GM12878 (cell line): ENCODE data around the gene MRAP2. TPM values are rescaled to one million over a fixed set of nuclear protein-coding genes. Genes with fewer than 3 reads are reported as not detected.

Source experiments
- ETV6 ChIP-seq, 2 experiments: fragments of 450-650 bp in 1 of 2; IDR thresholded peaks in 1 of 2; conservative IDR thresholded peaks in 1 of 2; 2 replicates each; pipeline ENCODE4 v1.6.1; 2014; ENCODE audit warnings: antibody characterized with exemption in 1 of 2, borderline replicate concordance in 1 of 2, low read depth in 1 of 2, mild to moderate bottlenecking in 1 of 2, moderate library complexity in 1 of 2
- NR2C1 ChIP-seq: fragments of 450-650 bp; IDR thresholded peaks from 2 replicates; pipeline ENCODE4 v1.6.1; 2017; ENCODE audit warnings: antibody characterized with exemption, mild to moderate bottlenecking, moderate library complexity
- polyA plus RNA-seq, 11 experiments: library from polyadenylated mRNA; depleted of rRNA in 4 of 11; unstranded in 6 of 11; stranded (reverse) in 5 of 11; fragments of >200 nt; fragmentation: Nextera tagmentation in 4 of 11; fragmentation: Illumina TruSeq in 1 of 11; extraction: Ambion mirVana in 4 of 11; extraction: Trizol in 1 of 11; gene quantifications; 1 replicate in 1 of 11; 2 replicates in 10 of 11; pipeline versions ENCODE4 v1.2.1 to v1.2.3, GENCODE V29; 2011 to 2016; ENCODE audit warnings: inconsistent platforms in 2 of 11, missing spikeins in 2 of 11, low read depth in 1 of 11
- total RNA-seq, 4 experiments: library from RNA; depleted of rRNA in 3 of 4; stranded (reverse); fragments of >200 nt in 3 of 4; fragmentation: Illumina TruSeq in 1 of 4; extraction: Trizol in 1 of 4; gene quantifications; 2 replicates each; pipeline versions ENCODE4 v1.2.1 to v1.2.3, GENCODE V29; 2013 to 2021
- TF ChIP-seq, protein P1 (sequence below): IDR thresholded peaks from 2 replicates; pipeline ENCODE4 v1.6.1; 2011; ENCODE audit warnings: mild to moderate bottlenecking, low read depth, low read length, moderate library complexity; ENCODE audit not compliant: insufficient replicate concordance
- TF ChIP-seq, protein P2 (sequence below): fragments of 450-650 bp; IDR thresholded peaks from 2 replicates; pipeline ENCODE4 v1.6.1; 2017; ENCODE audit warnings: low read depth, mild to moderate bottlenecking, moderate library complexity
- TF ChIP-seq, protein P3 (sequence below): IDR thresholded peaks from 2 replicates; pipeline ENCODE4 v1.6.1; 2012; ENCODE audit warnings: improper control_type of control experiment, low read depth, low read length; ENCODE audit not compliant: insufficient replicate concordance
- TF ChIP-seq, protein P4 (sequence below): fragments of 450-650 bp; formaldehyde crosslinking; IDR thresholded peaks from 2 replicates; pipeline ENCODE4 v1.4.0; 2020; ENCODE audit warnings: mild to moderate bottlenecking, moderate library complexity
- TF ChIP-seq, protein P5 (sequence below): fragments of 450-650 bp; conservative IDR thresholded peaks from 2 replicates; pipeline ENCODE4 v1.6.1; 2017; ENCODE audit warnings: mild to moderate bottlenecking, moderate library complexity
- TF ChIP-seq, protein P6 (sequence below): fragments of 450-650 bp; IDR thresholded peaks from 2 replicates; pipeline ENCODE4 v1.6.1; 2014; ENCODE audit warnings: mild to moderate bottlenecking
- TF ChIP-seq, protein P7 (sequence below): fragments of 450-650 bp; IDR thresholded peaks from 2 replicates; pipeline ENCODE4 v1.6.1; 2018; ENCODE audit warnings: borderline replicate concordance, mild to moderate bottlenecking; ENCODE audit not compliant: partially characterized antibody

The MRAP2 gene
- total and polyA plus RNA-seq, 10 of the 15 experiments (the other 5 are each of a cell fraction or from before 2014, with no cell fraction given): not detected

DNA sequence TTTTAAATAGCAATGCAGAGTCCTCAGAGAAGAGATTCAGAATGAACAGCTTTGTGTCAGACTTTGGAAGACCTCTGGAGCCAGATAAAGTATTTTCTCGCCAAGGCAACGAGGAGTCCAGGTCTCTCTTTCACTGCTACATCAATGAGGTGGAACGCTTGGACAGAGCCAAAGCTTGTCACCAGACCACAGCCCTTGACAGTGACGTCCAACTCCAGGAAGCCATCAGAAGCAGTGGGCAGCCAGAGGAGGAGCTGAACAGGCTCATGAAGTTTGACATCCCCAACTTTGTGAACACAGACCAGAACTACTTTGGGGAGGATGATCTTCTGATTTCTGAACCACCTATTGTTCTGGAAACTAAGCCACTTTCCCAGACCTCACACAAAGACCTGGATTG lies 55.5 kb downstream of the MRAP2 start (continued):
- TF ChIP-seq ETV6 (conservative IDR thresholded peaks at IDR 0.05 in 1 of 2, IDR thresholded peaks at IDR 0.05 in 1 of 2; ENCODE audit: borderline replicate concordance in 1 of 2, low read depth in 1 of 2): no peak
- TF ChIP-seq, protein P1, sequence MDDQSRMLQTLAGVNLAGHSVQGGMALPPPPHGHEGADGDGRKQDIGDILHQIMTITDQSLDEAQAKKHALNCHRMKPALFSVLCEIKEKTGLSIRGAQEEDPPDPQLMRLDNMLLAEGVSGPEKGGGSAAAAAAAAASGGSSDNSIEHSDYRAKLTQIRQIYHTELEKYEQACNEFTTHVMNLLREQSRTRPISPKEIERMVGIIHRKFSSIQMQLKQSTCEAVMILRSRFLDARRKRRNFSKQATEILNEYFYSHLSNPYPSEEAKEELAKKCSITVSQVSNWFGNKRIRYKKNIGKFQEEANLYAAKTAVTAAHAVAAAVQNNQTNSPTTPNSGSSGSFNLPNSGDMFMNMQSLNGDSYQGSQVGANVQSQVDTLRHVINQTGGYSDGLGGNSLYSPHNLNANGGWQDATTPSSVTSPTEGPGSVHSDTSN: no peak
- TF ChIP-seq, protein P2, sequence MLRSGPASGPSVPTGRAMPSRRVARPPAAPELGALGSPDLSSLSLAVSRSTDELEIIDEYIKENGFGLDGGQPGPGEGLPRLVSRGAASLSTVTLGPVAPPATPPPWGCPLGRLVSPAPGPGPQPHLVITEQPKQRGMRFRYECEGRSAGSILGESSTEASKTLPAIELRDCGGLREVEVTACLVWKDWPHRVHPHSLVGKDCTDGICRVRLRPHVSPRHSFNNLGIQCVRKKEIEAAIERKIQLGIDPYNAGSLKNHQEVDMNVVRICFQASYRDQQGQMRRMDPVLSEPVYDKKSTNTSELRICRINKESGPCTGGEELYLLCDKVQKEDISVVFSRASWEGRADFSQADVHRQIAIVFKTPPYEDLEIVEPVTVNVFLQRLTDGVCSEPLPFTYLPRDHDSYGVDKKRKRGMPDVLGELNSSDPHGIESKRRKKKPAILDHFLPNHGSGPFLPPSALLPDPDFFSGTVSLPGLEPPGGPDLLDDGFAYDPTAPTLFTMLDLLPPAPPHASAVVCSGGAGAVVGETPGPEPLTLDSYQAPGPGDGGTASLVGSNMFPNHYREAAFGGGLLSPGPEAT: no peak
- TF ChIP-seq, protein P3, sequence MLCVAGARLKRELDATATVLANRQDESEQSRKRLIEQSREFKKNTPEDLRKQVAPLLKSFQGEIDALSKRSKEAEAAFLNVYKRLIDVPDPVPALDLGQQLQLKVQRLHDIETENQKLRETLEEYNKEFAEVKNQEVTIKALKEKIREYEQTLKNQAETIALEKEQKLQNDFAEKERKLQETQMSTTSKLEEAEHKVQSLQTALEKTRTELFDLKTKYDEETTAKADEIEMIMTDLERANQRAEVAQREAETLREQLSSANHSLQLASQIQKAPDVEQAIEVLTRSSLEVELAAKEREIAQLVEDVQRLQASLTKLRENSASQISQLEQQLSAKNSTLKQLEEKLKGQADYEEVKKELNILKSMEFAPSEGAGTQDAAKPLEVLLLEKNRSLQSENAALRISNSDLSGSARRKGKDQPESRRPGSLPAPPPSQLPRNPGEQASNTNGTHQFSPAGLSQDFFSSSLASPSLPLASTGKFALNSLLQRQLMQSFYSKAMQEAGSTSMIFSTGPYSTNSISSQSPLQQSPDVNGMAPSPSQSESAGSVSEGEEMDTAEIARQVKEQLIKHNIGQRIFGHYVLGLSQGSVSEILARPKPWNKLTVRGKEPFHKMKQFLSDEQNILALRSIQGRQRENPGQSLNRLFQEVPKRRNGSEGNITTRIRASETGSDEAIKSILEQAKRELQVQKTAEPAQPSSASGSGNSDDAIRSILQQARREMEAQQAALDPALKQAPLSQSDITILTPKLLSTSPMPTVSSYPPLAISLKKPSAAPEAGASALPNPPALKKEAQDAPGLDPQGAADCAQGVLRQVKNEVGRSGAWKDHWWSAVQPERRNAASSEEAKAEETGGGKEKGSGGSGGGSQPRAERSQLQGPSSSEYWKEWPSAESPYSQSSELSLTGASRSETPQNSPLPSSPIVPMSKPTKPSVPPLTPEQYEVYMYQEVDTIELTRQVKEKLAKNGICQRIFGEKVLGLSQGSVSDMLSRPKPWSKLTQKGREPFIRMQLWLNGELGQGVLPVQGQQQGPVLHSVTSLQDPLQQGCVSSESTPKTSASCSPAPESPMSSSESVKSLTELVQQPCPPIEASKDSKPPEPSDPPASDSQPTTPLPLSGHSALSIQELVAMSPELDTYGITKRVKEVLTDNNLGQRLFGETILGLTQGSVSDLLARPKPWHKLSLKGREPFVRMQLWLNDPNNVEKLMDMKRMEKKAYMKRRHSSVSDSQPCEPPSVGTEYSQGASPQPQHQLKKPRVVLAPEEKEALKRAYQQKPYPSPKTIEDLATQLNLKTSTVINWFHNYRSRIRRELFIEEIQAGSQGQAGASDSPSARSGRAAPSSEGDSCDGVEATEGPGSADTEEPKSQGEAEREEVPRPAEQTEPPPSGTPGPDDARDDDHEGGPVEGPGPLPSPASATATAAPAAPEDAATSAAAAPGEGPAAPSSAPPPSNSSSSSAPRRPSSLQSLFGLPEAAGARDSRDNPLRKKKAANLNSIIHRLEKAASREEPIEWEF: no peak
- TF ChIP-seq, protein P4, sequence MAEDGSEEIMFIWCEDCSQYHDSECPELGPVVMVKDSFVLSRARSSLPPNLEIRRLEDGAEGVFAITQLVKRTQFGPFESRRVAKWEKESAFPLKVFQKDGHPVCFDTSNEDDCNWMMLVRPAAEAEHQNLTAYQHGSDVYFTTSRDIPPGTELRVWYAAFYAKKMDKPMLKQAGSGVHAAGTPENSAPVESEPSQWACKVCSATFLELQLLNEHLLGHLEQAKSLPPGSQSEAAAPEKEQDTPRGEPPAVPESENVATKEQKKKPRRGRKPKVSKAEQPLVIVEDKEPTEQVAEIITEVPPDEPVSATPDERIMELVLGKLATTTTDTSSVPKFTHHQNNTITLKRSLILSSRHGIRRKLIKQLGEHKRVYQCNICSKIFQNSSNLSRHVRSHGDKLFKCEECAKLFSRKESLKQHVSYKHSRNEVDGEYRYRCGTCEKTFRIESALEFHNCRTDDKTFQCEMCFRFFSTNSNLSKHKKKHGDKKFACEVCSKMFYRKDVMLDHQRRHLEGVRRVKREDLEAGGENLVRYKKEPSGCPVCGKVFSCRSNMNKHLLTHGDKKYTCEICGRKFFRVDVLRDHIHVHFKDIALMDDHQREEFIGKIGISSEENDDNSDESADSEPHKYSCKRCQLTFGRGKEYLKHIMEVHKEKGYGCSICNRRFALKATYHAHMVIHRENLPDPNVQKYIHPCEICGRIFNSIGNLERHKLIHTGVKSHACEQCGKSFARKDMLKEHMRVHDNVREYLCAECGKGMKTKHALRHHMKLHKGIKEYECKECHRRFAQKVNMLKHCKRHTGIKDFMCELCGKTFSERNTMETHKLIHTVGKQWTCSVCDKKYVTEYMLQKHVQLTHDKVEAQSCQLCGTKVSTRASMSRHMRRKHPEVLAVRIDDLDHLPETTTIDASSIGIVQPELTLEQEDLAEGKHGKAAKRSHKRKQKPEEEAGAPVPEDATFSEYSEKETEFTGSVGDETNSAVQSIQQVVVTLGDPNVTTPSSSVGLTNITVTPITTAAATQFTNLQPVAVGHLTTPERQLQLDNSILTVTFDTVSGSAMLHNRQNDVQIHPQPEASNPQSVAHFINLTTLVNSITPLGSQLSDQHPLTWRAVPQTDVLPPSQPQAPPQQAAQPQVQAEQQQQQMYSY (CRISPR knock-in tag): no peak
- TF ChIP-seq, protein P5, sequence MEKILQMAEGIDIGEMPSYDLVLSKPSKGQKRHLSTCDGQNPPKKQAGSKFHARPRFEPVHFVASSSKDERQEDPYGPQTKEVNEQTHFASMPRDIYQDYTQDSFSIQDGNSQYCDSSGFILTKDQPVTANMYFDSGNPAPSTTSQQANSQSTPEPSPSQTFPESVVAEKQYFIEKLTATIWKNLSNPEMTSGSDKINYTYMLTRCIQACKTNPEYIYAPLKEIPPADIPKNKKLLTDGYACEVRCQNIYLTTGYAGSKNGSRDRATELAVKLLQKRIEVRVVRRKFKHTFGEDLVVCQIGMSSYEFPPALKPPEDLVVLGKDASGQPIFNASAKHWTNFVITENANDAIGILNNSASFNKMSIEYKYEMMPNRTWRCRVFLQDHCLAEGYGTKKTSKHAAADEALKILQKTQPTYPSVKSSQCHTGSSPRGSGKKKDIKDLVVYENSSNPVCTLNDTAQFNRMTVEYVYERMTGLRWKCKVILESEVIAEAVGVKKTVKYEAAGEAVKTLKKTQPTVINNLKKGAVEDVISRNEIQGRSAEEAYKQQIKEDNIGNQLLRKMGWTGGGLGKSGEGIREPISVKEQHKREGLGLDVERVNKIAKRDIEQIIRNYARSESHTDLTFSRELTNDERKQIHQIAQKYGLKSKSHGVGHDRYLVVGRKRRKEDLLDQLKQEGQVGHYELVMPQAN: no peak
- TF ChIP-seq, protein P6, sequence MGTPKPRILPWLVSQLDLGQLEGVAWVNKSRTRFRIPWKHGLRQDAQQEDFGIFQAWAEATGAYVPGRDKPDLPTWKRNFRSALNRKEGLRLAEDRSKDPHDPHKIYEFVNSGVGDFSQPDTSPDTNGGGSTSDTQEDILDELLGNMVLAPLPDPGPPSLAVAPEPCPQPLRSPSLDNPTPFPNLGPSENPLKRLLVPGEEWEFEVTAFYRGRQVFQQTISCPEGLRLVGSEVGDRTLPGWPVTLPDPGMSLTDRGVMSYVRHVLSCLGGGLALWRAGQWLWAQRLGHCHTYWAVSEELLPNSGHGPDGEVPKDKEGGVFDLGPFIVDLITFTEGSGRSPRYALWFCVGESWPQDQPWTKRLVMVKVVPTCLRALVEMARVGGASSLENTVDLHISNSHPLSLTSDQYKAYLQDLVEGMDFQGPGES: no peak
- no peak for TF ChIP-seq NR2C1
- TF ChIP-seq, protein P7, sequence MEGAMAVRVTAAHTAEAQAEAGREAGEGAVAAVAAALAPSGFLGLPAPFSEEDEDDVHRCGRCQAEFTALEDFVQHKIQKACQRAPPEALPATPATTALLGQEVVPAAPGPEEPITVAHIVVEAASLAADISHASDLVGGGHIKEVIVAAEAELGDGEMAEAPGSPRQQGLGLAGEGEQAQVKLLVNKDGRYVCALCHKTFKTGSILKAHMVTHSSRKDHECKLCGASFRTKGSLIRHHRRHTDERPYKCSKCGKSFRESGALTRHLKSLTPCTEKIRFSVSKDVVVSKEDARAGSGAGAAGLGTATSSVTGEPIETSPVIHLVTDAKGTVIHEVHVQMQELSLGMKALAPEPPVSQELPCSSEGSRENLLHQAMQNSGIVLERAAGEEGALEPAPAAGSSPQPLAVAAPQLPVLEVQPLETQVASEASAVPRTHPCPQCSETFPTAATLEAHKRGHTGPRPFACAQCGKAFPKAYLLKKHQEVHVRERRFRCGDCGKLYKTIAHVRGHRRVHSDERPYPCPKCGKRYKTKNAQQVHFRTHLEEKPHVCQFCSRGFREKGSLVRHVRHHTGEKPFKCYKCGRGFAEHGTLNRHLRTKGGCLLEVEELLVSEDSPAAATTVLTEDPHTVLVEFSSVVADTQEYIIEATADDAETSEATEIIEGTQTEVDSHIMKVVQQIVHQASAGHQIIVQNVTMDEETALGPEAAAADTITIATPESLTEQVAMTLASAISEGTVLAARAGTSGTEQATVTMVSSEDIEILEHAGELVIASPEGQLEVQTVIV: no peak
- TF ChIP-seq, all 136 proteins: peak for 0
